HepG2 (cell line): ENCODE measurements around the gene MTRFR. TPM values are rescaled to one million over a fixed set of nuclear protein-coding genes. Genes with fewer than 3 reads are reported as not detected.

ENCODE experiments used
- ATAC-seq: fragments of 200-7000 bp; cut with Tn5 transposase; 3 replicates; pipeline ENCODE4 v1.9.1; 2020; ENCODE audit warnings: mild to moderate bottlenecking, moderate library complexity
- BruUV-seq: library from RNA; stranded (reverse); fragments of 400-500 nt; replicated peaks from 2 replicates; lab custom pipeline; 2021; lab: Mats Ljungman, UMichigan
- CTCF ChIA-PET: fragments of 300-600 bp; formaldehyde crosslinking; extraction: SDS; loops from one replicate; lab custom pipeline; 2021; ENCODE audit warnings: low total read pairs, inconsistent platforms, low intra/inter-chr PET ratio; lab: Yijun Ruan, JAX
- POLR2A ChIA-PET: fragments of 350-600 bp; sonication (Branson Sonifier 250); formaldehyde crosslinking; loops from one replicate; lab custom pipeline; 2020; ENCODE audit warnings: antibody characterized with exemption, inconsistent platforms; lab: Yijun Ruan, JAX
- DNase-seq: peaks from one replicate; pipeline ENCODE4 v3.0.0-alpha.2; 2015; ENCODE audit warnings: low spot score
- FAIRE-seq: peaks from 3 replicates; lab custom pipeline; 2011; peaks lifted over from hg19 to GRCh38; lab: Jason Lieb, UNC
- H2AFZ ChIP-seq: one replicate; pipeline ENCODE4 v1.6.1; 2011; ENCODE audit warnings: low read length, inconsistent platforms
- H3K27ac ChIP-seq: fragments of 300-600 bp; 3 replicates; pipeline ENCODE4 v1.8.0; 2011; ENCODE audit warnings: mixed run types, mild to moderate bottlenecking, mixed read lengths, low read length, inconsistent platforms; ENCODE audit not compliant: insufficient read depth; ENCODE audit errors: extremely low read length
- H3K27me3 ChIP-seq, 2 experiments: fragments of 200-600 bp in 1 of 2; 2 replicates in 1 of 2; 3 replicates in 1 of 2; pipeline versions ENCODE4 v1.6.0 to v1.8.0; 2011; ENCODE audit warnings: low read length in 2 of 2, mild to moderate bottlenecking in 2 of 2, moderate library complexity in 2 of 2, inconsistent platforms in 1 of 2; ENCODE audit not compliant: insufficient read depth in 2 of 2, control insufficient read depth in 1 of 2
- H3K36me3 ChIP-seq, 2 experiments: fragments of 200-600 bp in 1 of 2; replicated peaks in 1 of 2; 2 replicates in 1 of 2; 3 replicates in 1 of 2; pipeline versions ENCODE4 v1.5.1 to v1.8.0; 2011; ENCODE audit warnings: low read length in 2 of 2, inconsistent platforms in 1 of 2; ENCODE audit not compliant: insufficient read depth in 2 of 2, control insufficient read depth in 1 of 2
- H3K4me1 ChIP-seq: 2 replicates; pipeline ENCODE4 v1.5.1; 2012; ENCODE audit warnings: low read length, inconsistent platforms; ENCODE audit not compliant: insufficient read depth
- H3K4me2 ChIP-seq: 2 replicates; pipeline ENCODE4 v1.6.0; 2011; ENCODE audit warnings: low read depth, low read length, inconsistent platforms
- H3K4me3 ChIP-seq, 3 experiments: fragments of 200-600 bp in 1 of 3; sonication (generic), shearing (Covaris generic) in 1 of 3; replicated peaks in 1 of 3; 2 replicates each; pipeline ENCODE4 v1.5.1; 2011 to 2016; ENCODE audit warnings: low read length in 3 of 3, inconsistent platforms in 2 of 3, low read depth in 2 of 3, mild to moderate bottlenecking in 2 of 3, control low read depth in 1 of 3, mixed read lengths in 1 of 3; ENCODE audit not compliant: insufficient read depth in 1 of 3
- H3K79me2 ChIP-seq: one replicate; pipeline ENCODE4 v1.6.1; 2011; ENCODE audit warnings: low read length, inconsistent platforms; ENCODE audit not compliant: insufficient read depth
- H3K9ac ChIP-seq: 2 replicates; pipeline ENCODE4 v1.6.0; 2011; ENCODE audit warnings: mild to moderate bottlenecking, low read depth, low read length, inconsistent platforms; ENCODE audit not compliant: insufficient read depth
- H3K9me3 ChIP-seq: 2 replicates; pipeline ENCODE4 v1.5.1; 2012; ENCODE audit warnings: mild to moderate bottlenecking, low read length
- H4K20me1 ChIP-seq: 2 replicates; pipeline ENCODE4 v1.6.0; 2011; ENCODE audit warnings: inconsistent platforms, mild to moderate bottlenecking, low read length, moderate library complexity; ENCODE audit not compliant: insufficient read depth
- CEBPB ChIP-seq: IDR thresholded peaks from 2 replicates; pipeline ENCODE4 v1.6.1; 2011; ENCODE audit warnings: low read depth, low read length, improper control_type of control experiment, borderline replicate concordance
- GATAD1 ChIP-seq: IDR thresholded peaks from 2 replicates; pipeline ENCODE4 v1.6.1; 2016; ENCODE audit warnings: missing genetic modification reagents, missing compliant biosample characterization
- HMGA1 ChIP-seq: sonication (generic); formaldehyde crosslinking; conservative IDR thresholded peaks from 2 replicates; pipeline ENCODE4 v1.4.0; 2020; ENCODE audit warnings: missing genetic modification reagents
- MAZ ChIP-seq, 2 experiments: sonication (generic) in 1 of 2; formaldehyde crosslinking in 1 of 2; IDR thresholded peaks; 2 replicates each; pipeline versions ENCODE4 v1.5.0 to v1.6.1; 2012 to 2020; ENCODE audit warnings: low read depth in 2 of 2, mild to moderate bottlenecking in 2 of 2, borderline replicate concordance in 1 of 2, improper control_type of control experiment in 1 of 2, low read length in 1 of 2, missing genetic modification reagents in 1 of 2, moderate library complexity in 1 of 2
- ZNF143 ChIP-seq: sonication (generic); formaldehyde crosslinking; IDR thresholded peaks from 2 replicates; pipeline ENCODE4 v1.4.0; 2020; ENCODE audit warnings: missing genetic modification reagents
- ZNF30 ChIP-seq: sonication (generic); formaldehyde crosslinking; IDR thresholded peaks from 2 replicates; pipeline ENCODE4 v1.5.0; 2020; ENCODE audit warnings: mild to moderate bottlenecking, missing genetic modification reagents
- ZNF543 ChIP-seq: sonication (generic); formaldehyde crosslinking; IDR thresholded peaks from 2 replicates; pipeline ENCODE4 v1.4.0; 2020; ENCODE audit warnings: mild to moderate bottlenecking, missing genetic modification reagents
- ZNF713 ChIP-seq: sonication (generic); formaldehyde crosslinking; IDR thresholded peaks from 2 replicates; pipeline ENCODE4 v1.4.0; 2020; ENCODE audit warnings: mild to moderate bottlenecking, missing genetic modification reagents
- ZNF782 ChIP-seq: sonication (generic); formaldehyde crosslinking; IDR thresholded peaks from 2 replicates; pipeline ENCODE4 v1.4.0; 2020; ENCODE audit warnings: missing genetic modification reagents, mild to moderate bottlenecking, borderline replicate concordance
- WGBS: methylation state at CpG from one replicate; pipeline ENCODE4 v1.1.6; 2017; ENCODE audit warnings: low lambda C conversion rate; 5-methylcytosine and 5-hydroxymethylcytosine counted together
- in situ Hi-C: cut with HindIII; loops from 2 replicates; pipeline ENCODE4 v1.10.0; 2017; ENCODE audit warnings: low pct_unique_long_range_greater_than_20kb; ENCODE audit not compliant: extremely low pct_ligation_motif_present
- intact Hi-C: fragments of 100-400 bp; cut with micrococcal nuclease; formaldehyde crosslinking; loops from one replicate; pipeline ENCODE4 v1.10.0; 2022; ENCODE audit not compliant: unreplicated experiment
- polyA plus RNA-seq, 8 experiments: library from polyadenylated mRNA; depleted of rRNA in 3 of 8; stranded (reverse) in 7 of 8; unstranded in 1 of 8; fragments of >200 nt; fragmentation: Illumina TruSeq in 4 of 8; extraction: Trizol in 4 of 8; gene quantifications; 2 replicates each; pipeline versions ENCODE4 v1.2.1 to v1.2.3, GENCODE V29; 2011 to 2016; ENCODE audit warnings: low read depth in 4 of 8, missing spikeins in 1 of 8, mixed read lengths in 1 of 8; ENCODE audit not compliant: insufficient read depth in 1 of 8
- total RNA-seq, 5 experiments: library from RNA; depleted of rRNA; stranded (reverse); fragments of >200 nt; fragmentation: Illumina TruSeq; extraction: Trizol; gene quantifications; 2 replicates each; pipeline ENCODE4 v1.2.3, GENCODE V29; 2016; ENCODE audit warnings: low read depth in 1 of 5
- TF ChIP-seq, protein P1 (sequence below): sonication (generic); formaldehyde crosslinking; IDR thresholded peaks from 2 replicates; pipeline ENCODE4 v1.4.0; 2020; ENCODE audit warnings: missing genetic modification reagents
- TF ChIP-seq, protein P2 (sequence below): sonication (generic); formaldehyde crosslinking; IDR thresholded peaks from 2 replicates; pipeline ENCODE4 v1.8.0; 2022; ENCODE audit warnings: mild to moderate bottlenecking, missing genetic modification reagents, moderate library complexity

Gene MTRFR
- total and polyA plus RNA-seq, 2 of the 13 experiments (the other 11 are each of a cell fraction or from before 2014, with no cell fraction given) = 7.1 to 9.9 TPM

DNA sequence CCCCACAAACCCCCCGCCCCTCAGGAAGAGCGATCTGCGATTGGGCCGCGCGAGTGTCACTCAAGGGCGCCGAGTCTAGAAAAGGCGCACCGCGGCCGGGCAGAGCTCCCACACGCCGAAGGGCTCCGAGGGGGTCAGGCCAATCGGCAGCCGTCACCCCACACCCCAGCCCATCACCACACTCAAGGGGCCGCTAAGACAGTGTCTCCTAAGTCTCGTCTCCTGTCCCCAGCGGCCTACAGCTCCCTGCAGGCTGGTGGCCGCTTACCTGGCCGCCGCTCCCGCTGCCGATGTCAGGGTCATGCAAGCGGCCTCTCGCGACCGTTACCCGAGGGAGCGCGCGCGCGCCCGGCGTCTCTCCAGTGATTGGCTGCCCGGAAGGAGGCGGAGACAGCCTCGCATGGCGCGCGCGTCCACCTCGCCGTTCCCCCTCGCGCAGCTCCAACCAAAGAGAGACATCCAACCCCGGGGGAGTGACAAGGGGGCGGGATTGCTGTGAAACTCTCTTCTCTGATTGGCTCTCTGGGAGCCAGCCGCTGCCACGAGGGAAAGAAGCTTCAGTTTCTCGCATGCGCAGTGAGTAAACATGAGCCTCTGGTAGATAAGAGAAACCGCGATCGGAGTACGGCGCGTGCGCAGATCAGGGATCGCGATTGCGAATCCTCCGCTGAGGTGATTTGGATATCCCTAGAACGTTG, at the start of gene MTRFR, which contains the start of gene MPHOSPH9 (continued):
- TF ChIP-seq MAZ (IDR thresholded peaks at IDR 0.05; ENCODE audit: borderline replicate concordance, low read depth, low read length) = no peak; the same call in 1 of the 2 replicates
- TF ChIP-seq MAZ (CRISPR knock-in tag; IDR thresholded peaks at IDR 0.05; ENCODE audit: low read depth) = peak; percentile 62
- TF ChIP-seq HMGA1 (CRISPR knock-in tag) = no peak
- no peak; the same call in 1 of the 2 replicates for TF ChIP-seq ZNF782 (CRISPR knock-in tag)

DNA sequence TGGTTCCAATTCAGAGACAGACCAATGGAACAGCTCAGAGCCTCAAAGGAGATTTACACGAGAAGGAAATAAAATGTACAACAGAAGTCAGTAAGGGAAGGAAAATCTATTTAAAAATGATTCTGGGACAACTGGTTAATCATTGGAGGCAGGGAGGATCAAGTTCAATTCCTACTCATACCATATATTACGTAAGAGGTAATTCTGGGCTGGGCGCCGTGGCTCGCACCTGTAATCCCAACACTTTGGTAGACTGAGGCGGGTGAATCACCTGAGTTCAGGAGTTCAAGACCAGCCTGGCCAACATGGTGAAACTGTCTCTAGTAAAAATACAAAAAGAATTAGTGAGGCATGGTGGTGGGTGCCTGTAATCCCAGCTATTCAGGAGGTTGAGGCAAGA, 45.6 kb upstream of the MTRFR start:
- no TSS peak for BruUV-seq
- no peak for FAIRE-seq

DNA sequence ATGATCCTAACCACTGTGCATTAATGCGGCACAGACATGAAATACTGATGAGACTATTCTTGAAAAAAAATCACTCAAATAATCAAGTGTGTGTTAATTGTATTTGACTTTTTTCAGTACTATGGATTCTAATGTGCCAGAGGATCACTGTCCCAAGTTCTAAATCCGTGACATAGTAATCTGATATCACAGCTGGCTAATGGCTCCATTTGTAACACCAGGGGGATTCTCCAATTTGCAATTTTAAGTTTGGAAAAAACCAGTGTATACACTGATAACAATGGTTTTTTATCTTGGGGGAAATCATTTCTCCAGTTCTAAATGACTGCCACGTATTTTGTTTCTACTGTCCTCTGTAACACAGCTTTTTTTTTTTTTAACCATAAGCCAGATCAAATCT, 33.3 kb upstream of the MTRFR start:
- H3K9me3 ChIP-seq = no peaks in the 10 kb centered on the region
- ChIA-PET CTCF (no interaction called here), POLR2A (no interaction called here)
- no peak overlapping the region for H3K9ac ChIP-seq
- H3K27me3 ChIP-seq = no peaks in the 10 kb centered on the region; a peak in 1 of 5 replicates
- DNase-seq (no peak), ATAC-seq (no peak), FAIRE-seq (no peak)
- H3K4me2 ChIP-seq = no peak overlapping the region
- in situ Hi-C loops = no loop called here
- no peak overlapping the region for H3K27ac ChIP-seq
- intact Hi-C loops = no loop called here
- H2AFZ ChIP-seq = no peak overlapping the region
- H3K4me1 ChIP-seq = no peaks in the 10 kb centered on the region
- BruUV-seq = no TSS peak
- 100% methylated on average over 3 of the region's 3 CpGs for WGBS
- no peaks in the 10 kb centered on the region for H4K20me1 ChIP-seq
- peaks cover 7 to 57% of the 10 kb centered on the region in 2 experiments for H3K36me3 ChIP-seq
- no peaks in the 10 kb centered on the region for H3K79me2 ChIP-seq
- no peak overlapping the region for H3K4me3 ChIP-seq
- TF ChIP-seq ZNF543 (CRISPR knock-in tag) (no peak), ZNF713 (CRISPR knock-in tag) (no peak), ZNF143 (CRISPR knock-in tag) (no peak), GATAD1 (CRISPR knock-in tag) (no peak)
- TF ChIP-seq, protein P1, sequence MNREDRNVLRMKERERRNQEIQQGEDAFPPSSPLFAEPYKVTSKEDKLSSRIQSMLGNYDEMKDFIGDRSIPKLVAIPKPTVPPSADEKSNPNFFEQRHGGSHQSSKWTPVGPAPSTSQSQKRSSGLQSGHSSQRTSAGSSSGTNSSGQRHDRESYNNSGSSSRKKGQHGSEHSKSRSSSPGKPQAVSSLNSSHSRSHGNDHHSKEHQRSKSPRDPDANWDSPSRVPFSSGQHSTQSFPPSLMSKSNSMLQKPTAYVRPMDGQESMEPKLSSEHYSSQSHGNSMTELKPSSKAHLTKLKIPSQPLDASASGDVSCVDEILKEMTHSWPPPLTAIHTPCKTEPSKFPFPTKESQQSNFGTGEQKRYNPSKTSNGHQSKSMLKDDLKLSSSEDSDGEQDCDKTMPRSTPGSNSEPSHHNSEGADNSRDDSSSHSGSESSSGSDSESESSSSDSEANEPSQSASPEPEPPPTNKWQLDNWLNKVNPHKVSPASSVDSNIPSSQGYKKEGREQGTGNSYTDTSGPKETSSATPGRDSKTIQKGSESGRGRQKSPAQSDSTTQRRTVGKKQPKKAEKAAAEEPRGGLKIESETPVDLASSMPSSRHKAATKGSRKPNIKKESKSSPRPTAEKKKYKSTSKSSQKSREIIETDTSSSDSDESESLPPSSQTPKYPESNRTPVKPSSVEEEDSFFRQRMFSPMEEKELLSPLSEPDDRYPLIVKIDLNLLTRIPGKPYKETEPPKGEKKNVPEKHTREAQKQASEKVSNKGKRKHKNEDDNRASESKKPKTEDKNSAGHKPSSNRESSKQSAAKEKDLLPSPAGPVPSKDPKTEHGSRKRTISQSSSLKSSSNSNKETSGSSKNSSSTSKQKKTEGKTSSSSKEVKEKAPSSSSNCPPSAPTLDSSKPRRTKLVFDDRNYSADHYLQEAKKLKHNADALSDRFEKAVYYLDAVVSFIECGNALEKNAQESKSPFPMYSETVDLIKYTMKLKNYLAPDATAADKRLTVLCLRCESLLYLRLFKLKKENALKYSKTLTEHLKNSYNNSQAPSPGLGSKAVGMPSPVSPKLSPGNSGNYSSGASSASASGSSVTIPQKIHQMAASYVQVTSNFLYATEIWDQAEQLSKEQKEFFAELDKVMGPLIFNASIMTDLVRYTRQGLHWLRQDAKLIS (CRISPR knock-in tag) = no peak
- TF ChIP-seq, protein P2, sequence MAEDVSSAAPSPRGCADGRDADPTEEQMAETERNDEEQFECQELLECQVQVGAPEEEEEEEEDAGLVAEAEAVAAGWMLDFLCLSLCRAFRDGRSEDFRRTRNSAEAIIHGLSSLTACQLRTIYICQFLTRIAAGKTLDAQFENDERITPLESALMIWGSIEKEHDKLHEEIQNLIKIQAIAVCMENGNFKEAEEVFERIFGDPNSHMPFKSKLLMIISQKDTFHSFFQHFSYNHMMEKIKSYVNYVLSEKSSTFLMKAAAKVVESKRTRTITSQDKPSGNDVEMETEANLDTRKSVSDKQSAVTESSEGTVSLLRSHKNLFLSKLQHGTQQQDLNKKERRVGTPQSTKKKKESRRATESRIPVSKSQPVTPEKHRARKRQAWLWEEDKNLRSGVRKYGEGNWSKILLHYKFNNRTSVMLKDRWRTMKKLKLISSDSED = no peak

More for the DNA sequence above, 45.6 kb upstream of the MTRFR start:
- Histone ChIP-seq H3K4me1 (no peaks in the 10 kb centered on the region), H2AFZ (no peak overlapping the region), H3K9ac (no peak overlapping the region), H4K20me1 (no peaks in the 10 kb centered on the region), H3K27ac (no peak overlapping the region), H3K9me3 (no peaks in the 10 kb centered on the region), H3K27me3 (no peaks in the 10 kb centered on the region), H3K79me2 (no peaks in the 10 kb centered on the region), H3K4me2 (no peak overlapping the region), H3K36me3 (peaks cover 5 to 37% of the 10 kb centered on the region in 2 experiments), H3K4me3 (no peak overlapping the region)
- TF ChIP-seq ZNF30 (CRISPR knock-in tag) (no peak), CEBPB (peak; percentile 31; the same call in 1 of the 2 replicates)
- DNase-seq = no peak
- ATAC-seq = no peak
- in situ Hi-C loops (no loop called here), intact Hi-C loops (no loop called here)
- ChIA-PET POLR2A (interaction anchor here (1.2 kb wide), 1 partner anchor 45 kb away, joined by 3 read pairs; the partner anchor contains the start of genes MPHOSPH9 and MTRFR), CTCF (no interaction called here)
- WGBS = 95% methylated on average over 6 of the region's 6 CpGs
